ENCODE measurements around the gene TBX2.

DNA sequence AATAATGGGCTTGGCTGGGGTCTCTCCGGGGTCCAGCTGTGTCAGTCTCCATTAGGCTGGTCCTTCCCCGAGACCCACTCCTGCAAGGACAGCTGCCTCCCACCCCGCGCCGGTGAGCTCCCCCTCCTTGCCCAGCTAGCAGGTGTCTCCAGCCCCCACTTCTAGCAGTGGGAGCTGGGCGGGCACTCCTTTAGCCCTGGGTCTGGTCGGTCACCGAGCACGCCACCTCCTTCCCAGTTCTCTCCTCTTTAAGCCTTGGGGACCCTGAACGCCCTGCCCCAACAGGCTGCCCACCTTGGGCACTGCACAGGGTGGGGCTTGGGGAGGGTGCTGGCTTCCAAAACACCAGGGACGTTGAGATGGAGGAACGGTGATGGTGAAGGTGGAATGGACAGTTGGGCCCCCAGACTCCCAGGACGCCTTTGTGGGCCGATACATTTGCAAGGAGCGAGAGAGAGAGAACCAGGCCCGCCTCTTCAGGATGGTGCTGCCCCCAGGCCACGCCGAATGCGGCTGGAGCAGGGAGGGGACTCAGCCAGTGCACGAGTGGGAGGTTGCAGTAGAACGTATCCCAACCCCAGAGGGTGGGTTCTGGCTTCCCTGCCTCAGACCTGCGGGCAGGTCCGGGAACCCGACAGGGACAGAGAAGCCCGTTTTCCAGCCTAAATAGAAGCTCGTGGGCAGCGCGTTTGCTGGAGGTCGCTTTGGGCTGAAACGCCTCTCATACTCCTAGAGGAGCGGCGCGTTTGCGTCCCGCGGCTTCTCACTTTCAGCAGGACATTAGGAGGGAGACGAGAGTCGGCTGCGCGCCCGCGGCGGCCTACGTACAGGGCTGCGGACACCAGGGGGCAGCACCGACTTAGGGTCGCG is 10.7 kb downstream of the TBX2 start:
- TF ChIP-seq, protein P1, sequence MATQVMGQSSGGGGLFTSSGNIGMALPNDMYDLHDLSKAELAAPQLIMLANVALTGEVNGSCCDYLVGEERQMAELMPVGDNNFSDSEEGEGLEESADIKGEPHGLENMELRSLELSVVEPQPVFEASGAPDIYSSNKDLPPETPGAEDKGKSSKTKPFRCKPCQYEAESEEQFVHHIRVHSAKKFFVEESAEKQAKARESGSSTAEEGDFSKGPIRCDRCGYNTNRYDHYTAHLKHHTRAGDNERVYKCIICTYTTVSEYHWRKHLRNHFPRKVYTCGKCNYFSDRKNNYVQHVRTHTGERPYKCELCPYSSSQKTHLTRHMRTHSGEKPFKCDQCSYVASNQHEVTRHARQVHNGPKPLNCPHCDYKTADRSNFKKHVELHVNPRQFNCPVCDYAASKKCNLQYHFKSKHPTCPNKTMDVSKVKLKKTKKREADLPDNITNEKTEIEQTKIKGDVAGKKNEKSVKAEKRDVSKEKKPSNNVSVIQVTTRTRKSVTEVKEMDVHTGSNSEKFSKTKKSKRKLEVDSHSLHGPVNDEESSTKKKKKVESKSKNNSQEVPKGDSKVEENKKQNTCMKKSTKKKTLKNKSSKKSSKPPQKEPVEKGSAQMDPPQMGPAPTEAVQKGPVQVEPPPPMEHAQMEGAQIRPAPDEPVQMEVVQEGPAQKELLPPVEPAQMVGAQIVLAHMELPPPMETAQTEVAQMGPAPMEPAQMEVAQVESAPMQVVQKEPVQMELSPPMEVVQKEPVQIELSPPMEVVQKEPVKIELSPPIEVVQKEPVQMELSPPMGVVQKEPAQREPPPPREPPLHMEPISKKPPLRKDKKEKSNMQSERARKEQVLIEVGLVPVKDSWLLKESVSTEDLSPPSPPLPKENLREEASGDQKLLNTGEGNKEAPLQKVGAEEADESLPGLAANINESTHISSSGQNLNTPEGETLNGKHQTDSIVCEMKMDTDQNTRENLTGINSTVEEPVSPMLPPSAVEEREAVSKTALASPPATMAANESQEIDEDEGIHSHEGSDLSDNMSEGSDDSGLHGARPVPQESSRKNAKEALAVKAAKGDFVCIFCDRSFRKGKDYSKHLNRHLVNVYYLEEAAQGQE (IDR thresholded peaks at IDR 0.05; ENCODE audit: borderline replicate concordance): no peak
- TF ChIP-seq, protein P1 (CRISPR knock-in tag; IDR thresholded peaks at IDR 0.05; ENCODE audit: low read depth): no peak
- TF ChIP-seq RB1 (IDR thresholded peaks at IDR 0.05; ENCODE audit: low read depth): no peak
- TF ChIP-seq, protein P2, sequence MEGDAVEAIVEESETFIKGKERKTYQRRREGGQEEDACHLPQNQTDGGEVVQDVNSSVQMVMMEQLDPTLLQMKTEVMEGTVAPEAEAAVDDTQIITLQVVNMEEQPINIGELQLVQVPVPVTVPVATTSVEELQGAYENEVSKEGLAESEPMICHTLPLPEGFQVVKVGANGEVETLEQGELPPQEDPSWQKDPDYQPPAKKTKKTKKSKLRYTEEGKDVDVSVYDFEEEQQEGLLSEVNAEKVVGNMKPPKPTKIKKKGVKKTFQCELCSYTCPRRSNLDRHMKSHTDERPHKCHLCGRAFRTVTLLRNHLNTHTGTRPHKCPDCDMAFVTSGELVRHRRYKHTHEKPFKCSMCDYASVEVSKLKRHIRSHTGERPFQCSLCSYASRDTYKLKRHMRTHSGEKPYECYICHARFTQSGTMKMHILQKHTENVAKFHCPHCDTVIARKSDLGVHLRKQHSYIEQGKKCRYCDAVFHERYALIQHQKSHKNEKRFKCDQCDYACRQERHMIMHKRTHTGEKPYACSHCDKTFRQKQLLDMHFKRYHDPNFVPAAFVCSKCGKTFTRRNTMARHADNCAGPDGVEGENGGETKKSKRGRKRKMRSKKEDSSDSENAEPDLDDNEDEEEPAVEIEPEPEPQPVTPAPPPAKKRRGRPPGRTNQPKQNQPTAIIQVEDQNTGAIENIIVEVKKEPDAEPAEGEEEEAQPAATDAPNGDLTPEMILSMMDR (IDR thresholded peaks at IDR 0.05 in 2 of 3, conservative IDR thresholded peaks at IDR 0.05 in 1 of 3; ENCODE audit: insufficient read depth in 2 of 3, low read depth in 1 of 3, low read length in 3 of 3): no peak
- TF ChIP-seq HNRNPH1 (optimal IDR thresholded peaks at IDR 0.05; ENCODE audit: low read depth, low read length): no peak
- TF ChIP-seq GABPA (tag; conservative IDR thresholded peaks at IDR 0.05; ENCODE audit: low read depth): no peak
- no peak for TF ChIP-seq MXI1 (IDR thresholded peaks at IDR 0.05; ENCODE audit: low read depth, low read length)
- TF ChIP-seq FOXM1 (IDR thresholded peaks at IDR 0.05; ENCODE audit: low read depth): no peak
- TF ChIP-seq FOXM1 (CRISPR knock-in tag; IDR thresholded peaks at IDR 0.05; ENCODE audit: low read depth): no peak
- no peak for TF ChIP-seq SIX5 (IDR thresholded peaks at IDR 0.05; ENCODE audit: borderline replicate concordance in 1 of 2, insufficient read depth in 1 of 2, low read depth in 1 of 2, low read length in 2 of 2)
- TF ChIP-seq KLF16 (IDR thresholded peaks at IDR 0.05): no peak
- TF ChIP-seq SMC3 (conservative IDR thresholded peaks at IDR 0.05; ENCODE audit: insufficient read depth, low read depth, low read length): no peak
